Colonic mucosa (tissue), 4 donors: ENCODE measurements around the gene ADARB2. TPM values are rescaled to one million over a fixed set of nuclear protein-coding genes. Genes with fewer than 3 reads are reported as not detected.

ENCODE experiments used
- DNase-seq: peaks from one replicate; pipeline ENCODE4 v3.0.0-alpha.2; 2020
- H3K27ac ChIP-seq: fragments of 200-600 bp; one replicate; pipeline ENCODE4 v1.8.0; 2021
- H3K27me3 ChIP-seq: fragments of 200-600 bp; one replicate; pipeline ENCODE4 v1.8.0; 2021
- H3K36me3 ChIP-seq: fragments of 200-600 bp; one replicate; pipeline ENCODE4 v1.8.0; 2021
- H3K4me1 ChIP-seq: fragments of 200-600 bp; one replicate; pipeline ENCODE4 v1.8.0; 2021; ENCODE audit warnings: mild to moderate bottlenecking
- H3K4me3 ChIP-seq: fragments of 200-600 bp; one replicate; pipeline ENCODE4 v1.8.0; 2021
- H3K9ac ChIP-seq, 2 donors: one replicate each; pipeline ENCODE4 v1.7.0; 2013; ENCODE audit warnings: control low read depth in 2 of 2, low read depth in 2 of 2, low read length in 2 of 2
- H3K9me3 ChIP-seq: fragments of 200-600 bp; one replicate; pipeline ENCODE4 v1.8.0; 2021
- intact Hi-C: fragments of 100-400 bp; cut with DNase I; formaldehyde crosslinking; loops from one replicate; pipeline ENCODE4 v1.14.1; 2022
- total RNA-seq, 2 donors: library from RNA; stranded (reverse); fragmentation: NEBNext Ultra II Directional in 1 of 2; extraction: Animal tissue kit (Norgen Biotek cat#: 25700) in 1 of 2; gene quantifications; one replicate each; pipeline ENCODE4 v1.2.1, GENCODE V29; 2021
- TF ChIP-seq, protein P1 (sequence below): fragments of 200-600 bp; IDR thresholded peaks from one replicate; pipeline ENCODE4 v1.8.0; 2022; ENCODE audit warnings: antibody characterized with exemption, mild to moderate bottlenecking
- donor health status: healthy.
- donor health status: DM: no; HTN: no; CAD: no.
- donor health status: DM: no; HTN: no; CAD: no.

The ADARB2 gene
- total RNA-seq, 2 donors from 2014 or later = 0.19 TPM; not detected in 1

DNA sequence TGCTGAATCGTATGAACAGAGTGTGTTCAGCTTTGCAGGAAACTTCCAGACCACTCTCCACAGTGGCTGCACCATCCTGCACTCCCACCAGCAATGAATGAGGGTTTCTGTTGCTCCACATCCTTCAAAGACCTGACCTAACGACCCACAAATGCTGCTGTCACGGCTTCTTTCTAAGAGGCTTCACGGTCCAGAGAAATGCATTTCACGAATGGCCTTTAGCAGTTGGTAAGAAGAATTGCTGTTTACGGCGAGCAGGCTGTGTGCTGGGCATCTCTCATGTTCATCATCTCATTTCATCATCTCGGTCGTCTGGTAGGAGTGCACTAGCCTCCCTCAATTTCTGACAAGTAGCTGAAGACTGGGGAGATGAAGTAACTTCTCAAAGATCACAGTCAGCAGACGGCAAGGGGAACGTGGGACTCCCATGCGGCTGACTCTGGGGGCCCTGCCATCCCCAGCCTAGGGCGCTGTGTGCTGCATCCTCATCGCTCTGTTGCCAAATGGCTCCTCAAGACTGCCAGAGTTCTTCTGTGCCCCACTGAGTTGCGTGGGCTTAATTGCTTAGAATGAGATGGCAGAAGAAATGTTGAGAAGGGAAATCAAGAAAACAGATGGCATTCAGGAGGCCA, 72.9 kb downstream of the ADARB2 start:
- no peaks in the 10 kb centered on the region for H3K36me3 ChIP-seq
- no peak overlapping the region for H3K9ac ChIP-seq
- TF ChIP-seq, protein P1, sequence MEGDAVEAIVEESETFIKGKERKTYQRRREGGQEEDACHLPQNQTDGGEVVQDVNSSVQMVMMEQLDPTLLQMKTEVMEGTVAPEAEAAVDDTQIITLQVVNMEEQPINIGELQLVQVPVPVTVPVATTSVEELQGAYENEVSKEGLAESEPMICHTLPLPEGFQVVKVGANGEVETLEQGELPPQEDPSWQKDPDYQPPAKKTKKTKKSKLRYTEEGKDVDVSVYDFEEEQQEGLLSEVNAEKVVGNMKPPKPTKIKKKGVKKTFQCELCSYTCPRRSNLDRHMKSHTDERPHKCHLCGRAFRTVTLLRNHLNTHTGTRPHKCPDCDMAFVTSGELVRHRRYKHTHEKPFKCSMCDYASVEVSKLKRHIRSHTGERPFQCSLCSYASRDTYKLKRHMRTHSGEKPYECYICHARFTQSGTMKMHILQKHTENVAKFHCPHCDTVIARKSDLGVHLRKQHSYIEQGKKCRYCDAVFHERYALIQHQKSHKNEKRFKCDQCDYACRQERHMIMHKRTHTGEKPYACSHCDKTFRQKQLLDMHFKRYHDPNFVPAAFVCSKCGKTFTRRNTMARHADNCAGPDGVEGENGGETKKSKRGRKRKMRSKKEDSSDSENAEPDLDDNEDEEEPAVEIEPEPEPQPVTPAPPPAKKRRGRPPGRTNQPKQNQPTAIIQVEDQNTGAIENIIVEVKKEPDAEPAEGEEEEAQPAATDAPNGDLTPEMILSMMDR = no peak
- H3K27me3 ChIP-seq = no peaks in the 10 kb centered on the region
- H3K4me1 ChIP-seq = no peaks in the 10 kb centered on the region
- no peak overlapping the region for H3K4me3 ChIP-seq
- no peaks in the 10 kb centered on the region for H3K9me3 ChIP-seq
- intact Hi-C loops = no loop called here
- no peak overlapping the region for H3K27ac ChIP-seq
- no peak for DNase-seq

GRCh38 chr10:1663226-1663625, 74.1 kb downstream of the ADARB2 start:
- no peak overlapping the region for H3K4me3 ChIP-seq
- no peaks in the 10 kb centered on the region for H3K36me3 ChIP-seq
- no peak overlapping the region for H3K9ac ChIP-seq
- H3K27me3 ChIP-seq = no peaks in the 10 kb centered on the region
- no peaks in the 10 kb centered on the region for H3K4me1 ChIP-seq
- DNase-seq = no peak
- H3K9me3 ChIP-seq = no peaks in the 10 kb centered on the region
- no peak overlapping the region for H3K27ac ChIP-seq
- TF ChIP-seq, protein P1 = no peak
- intact Hi-C loops = no loop called here

DNA sequence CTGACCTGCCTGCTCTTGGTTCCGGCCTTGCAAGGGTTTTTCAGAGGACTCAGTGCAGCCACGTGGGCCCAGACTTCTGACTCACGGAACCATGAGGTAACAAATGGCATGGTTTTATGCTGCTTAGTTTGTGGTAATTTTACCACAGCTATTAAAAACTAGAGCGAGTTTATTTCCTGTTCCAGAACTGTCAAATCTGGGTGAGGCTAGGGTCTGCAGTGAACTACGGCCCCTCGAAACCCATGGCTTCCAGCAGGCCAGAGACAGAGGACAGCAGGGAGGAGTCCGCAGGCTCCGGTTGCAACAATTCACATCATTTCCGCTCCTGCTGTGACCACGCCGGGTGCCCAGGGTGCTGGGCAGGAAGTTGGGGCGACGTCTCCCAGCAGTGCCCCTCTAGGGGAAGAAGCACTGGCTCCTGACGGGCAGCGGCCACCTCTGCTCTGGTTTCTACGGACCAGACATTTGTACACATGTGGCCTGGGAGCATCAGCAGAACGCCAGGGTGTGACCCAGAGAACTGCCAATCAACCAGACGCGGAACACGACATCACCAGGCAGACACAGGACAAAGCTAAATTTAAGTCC, 74.8 kb downstream of the ADARB2 start:
- H3K27me3 ChIP-seq = no peaks in the 10 kb centered on the region
- intact Hi-C loops = no loop called here
- DNase-seq = no peak
- TF ChIP-seq, protein P1 = no peak
- H3K4me3 ChIP-seq = no peak overlapping the region
- no peaks in the 10 kb centered on the region for H3K9me3 ChIP-seq
- no peak overlapping the region for H3K9ac ChIP-seq
- H3K36me3 ChIP-seq = no peaks in the 10 kb centered on the region
- no peak overlapping the region for H3K27ac ChIP-seq
- no peaks in the 10 kb centered on the region for H3K4me1 ChIP-seq

GRCh38 chr10:1661859-1662437, 75.4 kb downstream of the ADARB2 start:
- TF ChIP-seq, protein P1 = no peak
- H3K9ac ChIP-seq = no peak overlapping the region
- no peaks in the 10 kb centered on the region for H3K27me3 ChIP-seq
- H3K36me3 ChIP-seq = no peaks in the 10 kb centered on the region
- DNase-seq = no peak
- no peak overlapping the region for H3K27ac ChIP-seq
- H3K9me3 ChIP-seq = no peaks in the 10 kb centered on the region
- intact Hi-C loops = no loop called here
- H3K4me1 ChIP-seq = no peaks in the 10 kb centered on the region
- no peak overlapping the region for H3K4me3 ChIP-seq

DNA sequence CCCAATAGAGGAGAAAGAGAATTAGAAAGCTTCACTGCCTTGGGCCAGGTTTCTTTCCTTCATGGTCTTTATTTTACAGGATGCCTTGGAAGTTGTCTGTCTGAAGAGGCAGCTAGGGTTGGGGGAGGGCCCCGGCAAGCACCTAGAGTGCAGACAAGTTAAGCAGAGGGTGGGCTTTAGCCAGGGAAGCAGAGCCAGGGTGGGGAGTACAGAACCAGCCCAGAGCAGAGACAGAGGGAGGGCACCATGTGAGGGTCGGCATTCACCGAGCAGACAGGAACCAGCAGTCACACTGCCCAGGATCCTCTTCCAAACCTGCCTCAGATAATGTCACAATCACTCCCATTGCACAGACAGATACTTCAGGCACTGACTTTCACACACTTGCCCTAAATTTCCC, 75.9 kb downstream of the ADARB2 start:
- Histone ChIP-seq H3K27me3 (no peaks in the 10 kb centered on the region), H3K9ac (no peak overlapping the region), H3K9me3 (no peaks in the 10 kb centered on the region), H3K4me3 (no peak overlapping the region), H3K36me3 (no peaks in the 10 kb centered on the region), H3K4me1 (no peaks in the 10 kb centered on the region), H3K27ac (no peak overlapping the region)
- DNase-seq = no peak
- intact Hi-C loops = no loop called here
- TF ChIP-seq, protein P1 = no peak
